Endothelial cell of umbilical vein (primary cell): ENCODE measurements around the gene NCS1. TPM values are rescaled to one million over a fixed set of nuclear protein-coding genes. Genes with fewer than 3 reads are reported as not detected.

ENCODE experiments used
- BruUV-seq: library from RNA; stranded (reverse); fragments of 400-500 nt; replicated peaks from 2 replicates; lab custom pipeline; 2021; lab: Mats Ljungman, UMichigan
- CTCF ChIA-PET: fragments of 300-600, 350-600 bp; sonication (Branson Sonifier 250); formaldehyde crosslinking; loops from one replicate; lab custom pipeline; 2021; ENCODE audit warnings: antibody characterized with exemption, inconsistent platforms; lab: Charles Lee
- POLR2A ChIA-PET: fragments of 300-600, 350-600 bp; sonication (Branson Sonifier 250); formaldehyde crosslinking; loops from one replicate; lab custom pipeline; 2021; ENCODE audit warnings: antibody characterized with exemption, inconsistent platforms; lab: Charles Lee
- DNase-seq: peaks from one replicate; pipeline ENCODE4 v3.0.0-alpha.2; 2011; ENCODE audit warnings: low read depth, low spot score
- FAIRE-seq: peaks from 2 replicates; lab custom pipeline; 2011; peaks lifted over from hg19 to GRCh38; lab: Jason Lieb, UNC
- H2AFZ ChIP-seq: 2 replicates; pipeline ENCODE4 v1.6.0; 2012; ENCODE audit warnings: low read depth, low read length, control low read depth, inconsistent platforms
- H3K27ac ChIP-seq: 2 replicates; pipeline ENCODE4 v1.5.1; 2011; ENCODE audit warnings: low read depth, mild to moderate bottlenecking, control low read depth, low read length, moderate library complexity; ENCODE audit not compliant: insufficient read depth
- H3K27me3 ChIP-seq, 2 experiments: 2 replicates each; pipeline versions ENCODE4 v1.6.0 to v1.6.1; 2011; ENCODE audit warnings: low read length in 2 of 2, mixed read lengths in 1 of 2; ENCODE audit not compliant: control insufficient read depth in 2 of 2, insufficient read depth in 2 of 2
- H3K36me3 ChIP-seq, 2 experiments: 2 replicates in 1 of 2; 3 replicates in 1 of 2; pipeline ENCODE4 v1.5.1; 2011; ENCODE audit warnings: low read length in 2 of 2, mild to moderate bottlenecking in 1 of 2, moderate library complexity in 1 of 2; ENCODE audit not compliant: control insufficient read depth in 2 of 2, insufficient read depth in 2 of 2; ENCODE audit errors: extremely low read depth in 1 of 2
- H3K4me1 ChIP-seq: 3 replicates; pipeline ENCODE4 v1.5.1; 2011; ENCODE audit warnings: mild to moderate bottlenecking, low read length; ENCODE audit not compliant: control insufficient read depth, insufficient read depth; ENCODE audit errors: extremely low read depth
- H3K4me2 ChIP-seq: 2 replicates; pipeline ENCODE4 v1.6.1; 2011; ENCODE audit warnings: low read length, control low read depth, mixed read lengths; ENCODE audit not compliant: insufficient read depth
- H3K4me3 ChIP-seq, 3 experiments: fragments of 200-600 bp in 1 of 3; sonication (generic), shearing (Covaris generic) in 1 of 3; replicated peaks in 1 of 3; 2 replicates each; pipeline ENCODE4 v1.5.1; 2011 to 2016; ENCODE audit warnings: control low read depth in 3 of 3, low read length in 3 of 3, mild to moderate bottlenecking in 2 of 3, inconsistent platforms in 1 of 3, low read depth in 1 of 3, moderate library complexity in 1 of 3; ENCODE audit not compliant: insufficient read depth in 1 of 3
- H3K79me2 ChIP-seq: 2 replicates; pipeline ENCODE4 v1.6.0; 2012; ENCODE audit warnings: low read length, inconsistent platforms; ENCODE audit not compliant: control insufficient read depth, insufficient read depth
- H3K9ac ChIP-seq: replicated peaks from 2 replicates; pipeline ENCODE3; 2011; ENCODE audit warnings: low read length, control low read depth; ENCODE audit not compliant: insufficient read depth; ENCODE audit errors: extremely low read depth
- H3K9me1 ChIP-seq: replicated peaks from 3 replicates; pipeline ENCODE4 v1.6.0; 2011; ENCODE audit warnings: mild to moderate bottlenecking, low read length; ENCODE audit not compliant: control insufficient read depth, insufficient read depth; ENCODE audit errors: extremely low read depth
- H3K9me3 ChIP-seq: replicated peaks from 2 replicates; pipeline ENCODE4 v1.5.1; 2012; ENCODE audit warnings: low read length, inconsistent platforms; ENCODE audit not compliant: control insufficient read depth, insufficient read depth
- H4K20me1 ChIP-seq: replicated peaks from 2 replicates; pipeline ENCODE3; 2011; ENCODE audit warnings: mild to moderate bottlenecking, low read length; ENCODE audit not compliant: control insufficient read depth, insufficient read depth; ENCODE audit errors: extremely low read depth
- CTCF ChIP-seq, 2 donors: IDR thresholded peaks; 1 replicate in 1 of 2; 2 replicates in 1 of 2; pipeline ENCODE4 v1.5.1; 2011; ENCODE audit warnings: low read length in 2 of 2, mild to moderate bottlenecking in 2 of 2, moderate library complexity in 2 of 2, control low read depth in 1 of 2, inconsistent platforms in 1 of 2, low read depth in 1 of 2; ENCODE audit not compliant: insufficient read depth in 1 of 2; ENCODE audit errors: extremely low read depth in 1 of 2
- EZH2 ChIP-seq: IDR thresholded peaks from 2 replicates; pipeline ENCODE4 v1.6.1; 2012; ENCODE audit warnings: borderline replicate concordance, low read depth, mild to moderate bottlenecking, moderate library complexity, low read length, inconsistent platforms; ENCODE audit not compliant: severe bottlenecking
- FOS ChIP-seq: IDR thresholded peaks from 2 replicates; pipeline ENCODE4 v1.6.1; 2011; ENCODE audit warnings: mild to moderate bottlenecking, low read length, moderate library complexity, borderline replicate concordance; ENCODE audit not compliant: insufficient read depth
- GATA2 ChIP-seq: IDR thresholded peaks from 2 replicates; pipeline ENCODE4 v1.7.0; 2011; ENCODE audit warnings: low read depth, mild to moderate bottlenecking, moderate library complexity, mixed read lengths, low read length; ENCODE audit not compliant: insufficient read length, insufficient read depth
- JUN ChIP-seq: IDR thresholded peaks from 2 replicates; pipeline ENCODE4 v1.6.1; 2011; ENCODE audit warnings: borderline replicate concordance, low read depth; ENCODE audit not compliant: insufficient read length, insufficient read depth
- MYC ChIP-seq: IDR thresholded peaks from one replicate; pipeline ENCODE4 v1.6.1; 2011; ENCODE audit warnings: mild to moderate bottlenecking, low read depth, low read length
- POLR2A ChIP-seq: IDR thresholded peaks from 2 replicates; pipeline ENCODE4 v1.6.1; 2012; ENCODE audit warnings: low read depth, mild to moderate bottlenecking, control low read depth, low read length
- POLR2AphosphoS5 ChIP-seq: IDR thresholded peaks from 2 replicates; pipeline ENCODE4 v1.6.1; 2012; ENCODE audit warnings: low read depth, mild to moderate bottlenecking, control low read depth, low read length, moderate library complexity; ENCODE audit not compliant: insufficient read depth
- dilution Hi-C: fragments of 300-500 bp; cut with MboI; formaldehyde crosslinking; loops from one replicate; pipeline ENCODE4 v1.15.0; 2019; ENCODE audit warnings: low sequenced_read_pairs; ENCODE audit not compliant: extremely low pct_ligation_motif_present
- intact Hi-C: fragments of 100-400 bp; cut with micrococcal nuclease; formaldehyde crosslinking; loops from one replicate; pipeline ENCODE4 v1.10.0; 2022
- polyA plus RNA-seq, 4 experiments: library from polyadenylated mRNA; depleted of rRNA in 3 of 4; stranded (reverse) in 3 of 4; unstranded in 1 of 4; fragments of >200 nt; gene quantifications; 2 replicates each; pipeline versions ENCODE4 v1.2.1 to v1.2.3, GENCODE V29; 2011 to 2012; ENCODE audit warnings: missing spikeins in 1 of 4
- total RNA-seq: library from RNA; stranded (reverse); gene quantifications from 2 replicates; pipeline ENCODE4 v1.2.3, GENCODE V29; 2021
- TF ChIP-seq, protein P1 (sequence below): IDR thresholded peaks from 2 replicates; pipeline ENCODE4 v1.6.1; 2011; ENCODE audit not compliant: insufficient read depth, insufficient read length

The NCS1 gene
- total and polyA plus RNA-seq, 2 donors (not counting 3 experiments of a cell fraction or from before 2014, with no cell fraction given) = 53.6 to 77.4 TPM

DNA sequence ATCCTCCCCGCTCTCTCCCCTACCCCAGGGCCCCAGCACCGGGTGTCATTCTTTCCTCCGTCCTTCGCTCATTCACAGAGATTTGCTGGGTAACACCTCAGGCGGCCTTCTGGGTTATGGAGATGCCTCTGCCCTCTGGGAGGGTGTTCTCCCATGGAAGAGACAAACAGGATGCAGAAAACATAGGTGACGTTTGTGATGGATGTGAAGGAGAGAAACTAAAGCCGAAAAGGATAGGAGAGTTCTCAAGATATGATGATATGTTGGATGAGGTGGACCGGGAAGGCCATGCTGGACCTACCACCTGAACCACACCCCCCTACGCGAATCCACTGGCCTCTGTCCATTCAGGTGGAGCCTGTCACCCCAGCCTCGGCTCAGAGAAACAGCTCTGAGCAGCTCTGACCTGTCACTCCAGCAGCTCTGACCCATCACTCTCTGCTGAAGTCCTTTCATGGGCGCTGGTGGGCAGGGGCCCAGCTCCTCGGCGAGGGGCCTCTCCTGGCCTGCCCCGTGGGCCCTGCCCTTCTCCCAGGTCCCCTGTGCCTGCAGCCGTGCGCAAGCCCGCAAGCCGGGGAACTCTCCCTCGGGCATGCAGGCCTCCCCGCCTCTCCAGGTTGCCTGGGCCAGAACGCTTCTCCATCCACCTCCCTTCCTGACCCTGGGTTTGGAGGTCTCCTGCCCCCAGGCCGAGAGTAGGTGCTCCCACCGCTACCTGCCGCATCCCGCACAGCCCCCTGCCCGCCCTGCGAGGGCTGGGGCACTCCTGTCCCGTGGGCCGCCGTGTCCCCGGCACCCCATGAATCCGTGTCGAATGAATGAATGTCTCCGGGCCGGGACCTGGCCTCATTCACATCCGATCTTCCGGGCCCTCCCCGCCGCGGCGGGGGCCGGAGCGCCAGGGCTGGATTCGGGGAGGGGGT is 717 bp upstream of the NCS1 start:
- H4K20me1 ChIP-seq = no peaks in the 10 kb centered on the region
- intact Hi-C loops = loop anchor here (2.0 kb wide), 1 partner anchor 65 kb away; no protein-coding TSS in a partner anchor
- no TSS peak for BruUV-seq
- H2AFZ ChIP-seq = peak overlapping the region; percentile 95
- peaks cover 0 to 4% of the 10 kb centered on the region in 2 experiments for H3K36me3 ChIP-seq
- no peaks in the 10 kb centered on the region for H3K27me3 ChIP-seq
- TF ChIP-seq, protein P1, sequence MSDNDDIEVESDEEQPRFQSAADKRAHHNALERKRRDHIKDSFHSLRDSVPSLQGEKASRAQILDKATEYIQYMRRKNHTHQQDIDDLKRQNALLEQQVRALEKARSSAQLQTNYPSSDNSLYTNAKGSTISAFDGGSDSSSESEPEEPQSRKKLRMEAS = no peak
- TF ChIP-seq EZH2 = no peak
- no peak for TF ChIP-seq CTCF (IDR thresholded peaks at IDR 0.05; ENCODE audit: extremely low read depth in 1 of 2, insufficient read depth in 1 of 2, low read depth in 1 of 2, low read length in 2 of 2)
- TF ChIP-seq MYC = no peak
- no peak for TF ChIP-seq POLR2A
- TF ChIP-seq GATA2 = no peak
- TF ChIP-seq JUN = no peak
- no peak for TF ChIP-seq POLR2AphosphoS5
- TF ChIP-seq FOS = no peak
- CTCF ChIA-PET = interaction anchor here (0.9 kb wide), 1 partner anchor 26 kb away, joined by 3 read pairs; no protein-coding TSS in a partner anchor
- peak overlapping the region in 2 of 3 experiments; percentile 47 to 60 for H3K4me3 ChIP-seq
- dilution Hi-C loops = no loop called here
- peak overlapping the region; percentile 63 for H3K4me2 ChIP-seq
- H3K9ac ChIP-seq = peak overlapping the region; percentile 44
- POLR2A ChIA-PET = no interaction called here
- DNase-seq (no peak), FAIRE-seq (no peak)
- H3K4me1 ChIP-seq = peaks cover 9% of the 10 kb centered on the region
- H3K79me2 ChIP-seq = peaks cover 34% of the 10 kb centered on the region
- no peaks in the 10 kb centered on the region for H3K9me3 ChIP-seq
- H3K27ac ChIP-seq = no peak overlapping the region
- no peaks in the 10 kb centered on the region for H3K9me1 ChIP-seq
